Lower leg skin (tissue), 3 donors: ENCODE data around the gene MYO1E.

Experiments used
- CTCF ChIP-seq, 3 donors: fragments of 450-650 bp; IDR thresholded peaks; one replicate each; pipeline ENCODE4 v1.5.1; 2016; ENCODE audit warnings: antibody characterized with exemption in 3 of 3, mild to moderate bottlenecking in 3 of 3, moderate library complexity in 2 of 3
- POLR2A ChIP-seq, 2 donors: fragments of 450-650 bp; IDR thresholded peaks; one replicate each; pipeline ENCODE4 v1.6.1; 2016 to 2017; ENCODE audit warnings: antibody characterized with exemption in 2 of 2, mild to moderate bottlenecking in 1 of 2, moderate library complexity in 1 of 2

- no peak for TF ChIP-seq CTCF (IDR thresholded peaks at IDR 0.05)
- TF ChIP-seq POLR2A (IDR thresholded peaks at IDR 0.05) = no peak
Observed at GRCh38 chr15:59346951-59347350, 25.7 kb downstream of the MYO1E start.
